Measurements from ENCODE around the gene IFT43. TPM values are rescaled to one million over a fixed set of nuclear protein-coding genes. Genes with fewer than 3 reads are reported as not detected.
"Not testable (repeated sequence)": the region's sequence is repeated elsewhere in the genome, so short reads cannot be mapped to it uniquely, and the experiment has no call there.

The IFT43 gene
- total RNA-seq, 1 experiment from 2014 or later, result 20.3 TPM

GRCh38 chr14:76006253-76006652 lies 20.7 kb downstream of the IFT43 start:
- CTCF ChIA-PET, result no interaction called here
- Histone ChIP-seq H3K27me3 (replicated peaks; ENCODE audit: insufficient read depth, low read depth, low read length, poor library complexity) (no peaks in the 10 kb centered on the region), H3K4me1 (ENCODE audit: insufficient read depth, low read length, poor library complexity, severe bottlenecking) (no peaks in the 10 kb centered on the region), H3K4me3 (ENCODE audit: low read depth, low read length, poor library complexity, severe bottlenecking) (no peak overlapping the region), H3K9me3 (ENCODE audit: low read depth, low read length, poor library complexity, severe bottlenecking) (no peaks in the 10 kb centered on the region), H3K36me3 (ENCODE audit: insufficient read depth, low read length, poor library complexity, severe bottlenecking) (peaks cover 14% of the 10 kb centered on the region), H3K27ac (ENCODE audit: low read depth, low read length, poor library complexity, severe bottlenecking) (no peak overlapping the region)
- DNase-seq (ENCODE audit: low spot score), result no peak
- intact Hi-C loops (cut with micrococcal nuclease; ENCODE audit: unreplicated experiment), result no loop called here
- POLR2A ChIA-PET (ENCODE audit: low non-redundant PET), result no interaction called here
- TF ChIP-seq CTCF (conservative IDR thresholded peaks at IDR 0.05; ENCODE audit: low read depth, low read length) (no peak), EZH2 (IDR thresholded peaks at IDR 0.05; ENCODE audit: borderline replicate concordance, low read depth, low read length, poor library complexity, severe bottlenecking) (no peak)
- no TSS peak for BruUV-seq (replicated peaks)

- no peak for DNase-seq (ENCODE audit: low spot score)
- no TSS peak for BruUV-seq (replicated peaks)
- no peak overlapping the region for H3K27ac ChIP-seq (ENCODE audit: low read depth, low read length, poor library complexity, severe bottlenecking)
- no peak overlapping the region for H3K4me3 ChIP-seq (ENCODE audit: low read depth, low read length, poor library complexity, severe bottlenecking)
- H3K36me3 ChIP-seq (ENCODE audit: insufficient read depth, low read length, poor library complexity, severe bottlenecking), result peaks cover 14% of the 10 kb centered on the region
- POLR2A ChIA-PET (ENCODE audit: low non-redundant PET), result no interaction called here
- TF ChIP-seq EZH2 (IDR thresholded peaks at IDR 0.05; ENCODE audit: borderline replicate concordance, low read depth, low read length, poor library complexity, severe bottlenecking) (no peak), CTCF (conservative IDR thresholded peaks at IDR 0.05; ENCODE audit: low read depth, low read length) (no peak)
- no peaks in the 10 kb centered on the region for H3K9me3 ChIP-seq (ENCODE audit: low read depth, low read length, poor library complexity, severe bottlenecking)
- CTCF ChIA-PET, result no interaction called here
- intact Hi-C loops (cut with micrococcal nuclease; ENCODE audit: unreplicated experiment), result no loop called here
- no peaks in the 10 kb centered on the region for H3K4me1 ChIP-seq (ENCODE audit: insufficient read depth, low read length, poor library complexity, severe bottlenecking)
- H3K27me3 ChIP-seq (replicated peaks; ENCODE audit: insufficient read depth, low read depth, low read length, poor library complexity), result no peaks in the 10 kb centered on the region
Observed at GRCh38 chr14:76007379-76007778, 21.8 kb downstream of the IFT43 start.

- no peak overlapping the region for H3K27ac ChIP-seq (ENCODE audit: low read depth, low read length, poor library complexity, severe bottlenecking)
- no peaks in the 10 kb centered on the region for H3K9me3 ChIP-seq (ENCODE audit: low read depth, low read length, poor library complexity, severe bottlenecking)
- intact Hi-C loops (cut with micrococcal nuclease; ENCODE audit: unreplicated experiment), result no loop called here
- no peaks in the 10 kb centered on the region for H3K27me3 ChIP-seq (replicated peaks; ENCODE audit: insufficient read depth, low read depth, low read length, poor library complexity)
- H3K4me3 ChIP-seq (ENCODE audit: low read depth, low read length, poor library complexity, severe bottlenecking), result no peak overlapping the region
- H3K4me1 ChIP-seq (ENCODE audit: insufficient read depth, low read length, poor library complexity, severe bottlenecking), result no peaks in the 10 kb centered on the region
- no peak for DNase-seq (ENCODE audit: low spot score)
- BruUV-seq (replicated peaks), result no TSS peak
- POLR2A ChIA-PET (ENCODE audit: low non-redundant PET), result no interaction called here
- CTCF ChIA-PET, result interaction anchor here (0.6 kb wide), 1 partner anchor 34 kb away, joined by 6 read pairs; no protein-coding TSS in a partner anchor
- H3K36me3 ChIP-seq (ENCODE audit: insufficient read depth, low read length, poor library complexity, severe bottlenecking), result peaks cover 14% of the 10 kb centered on the region
- TF ChIP-seq CTCF (conservative IDR thresholded peaks at IDR 0.05; ENCODE audit: low read depth, low read length), result no peak
- no peak for TF ChIP-seq EZH2 (IDR thresholded peaks at IDR 0.05; ENCODE audit: borderline replicate concordance, low read depth, low read length, poor library complexity, severe bottlenecking)
Observed at GRCh38 chr14:76007852-76008251, 22.3 kb downstream of the IFT43 start.

GRCh38 chr14:76009627-76010026 lies 24.1 kb downstream of the IFT43 start:
- CTCF ChIA-PET; H3K4me3 ChIP-seq (ENCODE audit: low read depth, low read length, poor library complexity, severe bottlenecking); POLR2A ChIA-PET (ENCODE audit: low non-redundant PET); H3K27ac ChIP-seq (ENCODE audit: low read depth, low read length, poor library complexity, severe bottlenecking); intact Hi-C loops (cut with micrococcal nuclease; ENCODE audit: unreplicated experiment); H3K9me3 ChIP-seq (ENCODE audit: low read depth, low read length, poor library complexity, severe bottlenecking); DNase-seq (ENCODE audit: low spot score); BruUV-seq (replicated peaks); H3K4me1 ChIP-seq (ENCODE audit: insufficient read depth, low read length, poor library complexity, severe bottlenecking); H3K27me3 ChIP-seq (replicated peaks; ENCODE audit: insufficient read depth, low read depth, low read length, poor library complexity): not testable (repeated sequence)
- H3K36me3 ChIP-seq (ENCODE audit: insufficient read depth, low read length, poor library complexity, severe bottlenecking), result peaks cover 14% of the 10 kb centered on the region
